HL-60 (cell line): ENCODE results near the gene FBXO28.

Experiments
- DNase-seq, 2 experiments: peaks; one replicate each; pipeline ENCODE4 v3.0.0-alpha.2; 2010 to 2020; ENCODE audit warnings: low read depth in 1 of 2, low spot score in 1 of 2
- H3K27ac ChIP-seq: fragments of 250-450 bp; sonication (Bioruptor Pico); replicated peaks from 2 replicates; pipeline ENCODE4 v1.5.1; 2020; ENCODE audit warnings: mild to moderate bottlenecking, moderate library complexity
- H3K27me3 ChIP-seq: fragments of 250-450 bp; sonication (Bioruptor Pico); 2 replicates; pipeline ENCODE4 v1.5.1; 2021; ENCODE audit warnings: mild to moderate bottlenecking, moderate library complexity; ENCODE audit not compliant: insufficient read depth, poor library complexity, severe bottlenecking
- H3K4me3 ChIP-seq: replicated peaks from 2 replicates; pipeline ENCODE4 v1.5.1; 2011; ENCODE audit warnings: mild to moderate bottlenecking, control low read depth, low read length; ENCODE audit not compliant: insufficient read depth
- GABPA ChIP-seq: IDR thresholded peaks from 2 replicates; pipeline ENCODE4 v1.6.1; 2012; ENCODE audit warnings: low read depth
- POLR2AphosphoS5 ChIP-seq: IDR thresholded peaks from 2 replicates; pipeline ENCODE4 v1.6.1; 2012; ENCODE audit warnings: low read depth
- REST ChIP-seq: IDR thresholded peaks from 2 replicates; pipeline ENCODE4 v1.6.1; 2012; ENCODE audit warnings: low read depth; ENCODE audit not compliant: insufficient replicate concordance
- SPI1 ChIP-seq: IDR thresholded peaks from 2 replicates; pipeline ENCODE4 v1.6.1; 2012; ENCODE audit warnings: low read depth, mild to moderate bottlenecking, borderline replicate concordance
- TF ChIP-seq, protein P1 (sequence below): IDR thresholded peaks from one replicate; pipeline ENCODE4 v1.5.1; 2011; ENCODE audit warnings: low read length, control low read depth, inconsistent platforms; ENCODE audit not compliant: insufficient read depth

Gene FBXO28

GRCh38 chr1:224178894-224179293 is 65.0 kb downstream of the FBXO28 start:
- Histone ChIP-seq H3K27ac (no peak overlapping the region), H3K27me3 (no peaks in the 10 kb centered on the region), H3K4me3 (no peak overlapping the region)
- DNase-seq, result no peak
- TF ChIP-seq GABPA (no peak), REST (no peak)

- Histone ChIP-seq H3K27me3 (no peaks in the 10 kb centered on the region), H3K27ac (no peak overlapping the region; the same call in 1 of the 2 replicates), H3K4me3 (no peak overlapping the region)
- DNase-seq, result no peak
- TF ChIP-seq REST, result no peak
- TF ChIP-seq, protein P1, sequence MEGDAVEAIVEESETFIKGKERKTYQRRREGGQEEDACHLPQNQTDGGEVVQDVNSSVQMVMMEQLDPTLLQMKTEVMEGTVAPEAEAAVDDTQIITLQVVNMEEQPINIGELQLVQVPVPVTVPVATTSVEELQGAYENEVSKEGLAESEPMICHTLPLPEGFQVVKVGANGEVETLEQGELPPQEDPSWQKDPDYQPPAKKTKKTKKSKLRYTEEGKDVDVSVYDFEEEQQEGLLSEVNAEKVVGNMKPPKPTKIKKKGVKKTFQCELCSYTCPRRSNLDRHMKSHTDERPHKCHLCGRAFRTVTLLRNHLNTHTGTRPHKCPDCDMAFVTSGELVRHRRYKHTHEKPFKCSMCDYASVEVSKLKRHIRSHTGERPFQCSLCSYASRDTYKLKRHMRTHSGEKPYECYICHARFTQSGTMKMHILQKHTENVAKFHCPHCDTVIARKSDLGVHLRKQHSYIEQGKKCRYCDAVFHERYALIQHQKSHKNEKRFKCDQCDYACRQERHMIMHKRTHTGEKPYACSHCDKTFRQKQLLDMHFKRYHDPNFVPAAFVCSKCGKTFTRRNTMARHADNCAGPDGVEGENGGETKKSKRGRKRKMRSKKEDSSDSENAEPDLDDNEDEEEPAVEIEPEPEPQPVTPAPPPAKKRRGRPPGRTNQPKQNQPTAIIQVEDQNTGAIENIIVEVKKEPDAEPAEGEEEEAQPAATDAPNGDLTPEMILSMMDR, result no peak
- TF ChIP-seq POLR2AphosphoS5, result no peak
- no peak for TF ChIP-seq GABPA
- no peak for TF ChIP-seq SPI1
Measured at GRCh38 chr1:224180783-224181452, 67.0 kb downstream of the FBXO28 start.

GRCh38 chr1:224181453-224181810 is 67.5 kb downstream of the FBXO28 start:
- DNase-seq, result no peak
- TF ChIP-seq SPI1 (no peak), GABPA (no peak), POLR2AphosphoS5 (no peak), REST (no peak)
- TF ChIP-seq, protein P1, result no peak
- Histone ChIP-seq H3K4me3 (no peak overlapping the region), H3K27me3 (no peaks in the 10 kb centered on the region), H3K27ac (peak overlapping the region; percentile 89)
